Activated T-cell treated with anti-CD3 and anti-CD28 coated beads, Interleukin-2, amount 50 U/mL, for 48 hours (primary cell): Measurements from ENCODE around the gene C1QL4.
"Not testable (repeated sequence)": the region's sequence is repeated elsewhere in the genome, so short reads cannot be mapped to it uniquely, and the experiment has no call there.

ENCODE experiments used
- DNase-seq, 2 experiments: peaks; one replicate each; pipeline ENCODE4 v3.0.0-alpha.2; 2020

The C1QL4 gene

GRCh38 chr12:49336645-49337584 is at the start of gene C1QL4:
TSS of gene C1QL4 (minus strand) at chr12:49337188. CDS start at chr12:49336477, 711 bp downstream.
- DNase-seq, result peak; percentile 93 to 94

- DNase-seq, result not testable (repeated sequence)
Measured at GRCh38 chr12:49380184-49380583, 43.2 kb upstream of the C1QL4 start.

GRCh38 chr12:49377386-49377785 is 40.4 kb upstream of the C1QL4 start:
- no peak for DNase-seq

GRCh38 chr12:49375406-49375805 is 38.4 kb upstream of the C1QL4 start:
- DNase-seq, result no peak

- no peak for DNase-seq
Measured at GRCh38 chr12:49370539-49370938, 33.6 kb upstream of the C1QL4 start.

GRCh38 chr12:49369411-49370145 is 32.6 kb upstream of the C1QL4 start:
- DNase-seq, result peak; percentile 40 to 42

GRCh38 chr12:49368240-49368600 is 31.2 kb upstream of the C1QL4 start:
- no peak for DNase-seq

GRCh38 chr12:49367381-49368239 is 30.6 kb upstream of the C1QL4 start, which contains the start of gene SPATS2:
TSS of gene SPATS2 (plus strand) at chr12:49367462. CDS start at chr12:49461013, 93,551 bp downstream.
- DNase-seq, result no peak

- peak; percentile 93 to 96 for DNase-seq
Measured at GRCh38 chr12:49366652-49367380, 29.8 kb upstream of the C1QL4 start.

- DNase-seq, result no peak
Measured at GRCh38 chr12:49366096-49366651, 29.2 kb upstream of the C1QL4 start.

GRCh38 chr12:49365542-49365941 is 28.6 kb upstream of the C1QL4 start:
- no peak for DNase-seq

- DNase-seq, result no peak
Measured at GRCh38 chr12:49364989-49365388, 28.0 kb upstream of the C1QL4 start.

- no peak for DNase-seq
Measured at GRCh38 chr12:49362077-49362476, 25.1 kb upstream of the C1QL4 start.

GRCh38 chr12:49359671-49360070 is 22.7 kb upstream of the C1QL4 start:
- no peak for DNase-seq

GRCh38 chr12:49358483-49359141 is 21.6 kb upstream of the C1QL4 start:
- peak; percentile 56 to 69 for DNase-seq

- no peak for DNase-seq
Measured at GRCh38 chr12:49357103-49357678, 20.2 kb upstream of the C1QL4 start.

- no peak for DNase-seq
Measured at GRCh38 chr12:49355913-49356312, 18.9 kb upstream of the C1QL4 start.

GRCh38 chr12:49352351-49352750 is 15.4 kb upstream of the C1QL4 start:
- DNase-seq, result no peak

GRCh38 chr12:49349266-49349665 is 12.3 kb upstream of the C1QL4 start:
- no peak for DNase-seq

GRCh38 chr12:49348781-49349180 is 11.8 kb upstream of the C1QL4 start:
- DNase-seq, result no peak
